Measurements from ENCODE around the gene KIF12.

- TF ChIP-seq CTCF (optimal IDR thresholded peaks at IDR 0.05 in 1 of 3, IDR thresholded peaks at IDR 0.05 in 1 of 3, conservative IDR thresholded peaks at IDR 0.05 in 1 of 3; ENCODE audit: extremely low read depth in 1 of 3, insufficient read depth in 2 of 3, low read length in 3 of 3) (no peak), EZH2 (IDR thresholded peaks at IDR 0.05; ENCODE audit: low read length) (no peak)
Measured at GRCh38 chr9:114060070-114060469, 39.0 kb downstream of the KIF12 start.

Data from keratinocyte (primary cell).